GM18951 (cell line): ENCODE measurements around the gene VAMP8.
A peak's percentile ranks its signal among the peaks of the same experiment; 100 is the strongest.

Experiments used
- POLR2A ChIP-seq: IDR thresholded peaks from 4 replicates; pipeline ENCODE4 v1.6.1; 2011; ENCODE audit warnings: mild to moderate bottlenecking; ENCODE audit not compliant: insufficient read length, insufficient read depth; ENCODE audit errors: extremely low read depth
- in situ Hi-C: fragments of 300-500 bp; cut with MboI; formaldehyde crosslinking; loops from one replicate; pipeline ENCODE4 v1.12.0; 2022; ENCODE audit warnings: low sequenced_read_pairs, mixed read lengths, inconsistent platforms; ENCODE audit not compliant: unreplicated experiment

Gene VAMP8

DNA sequence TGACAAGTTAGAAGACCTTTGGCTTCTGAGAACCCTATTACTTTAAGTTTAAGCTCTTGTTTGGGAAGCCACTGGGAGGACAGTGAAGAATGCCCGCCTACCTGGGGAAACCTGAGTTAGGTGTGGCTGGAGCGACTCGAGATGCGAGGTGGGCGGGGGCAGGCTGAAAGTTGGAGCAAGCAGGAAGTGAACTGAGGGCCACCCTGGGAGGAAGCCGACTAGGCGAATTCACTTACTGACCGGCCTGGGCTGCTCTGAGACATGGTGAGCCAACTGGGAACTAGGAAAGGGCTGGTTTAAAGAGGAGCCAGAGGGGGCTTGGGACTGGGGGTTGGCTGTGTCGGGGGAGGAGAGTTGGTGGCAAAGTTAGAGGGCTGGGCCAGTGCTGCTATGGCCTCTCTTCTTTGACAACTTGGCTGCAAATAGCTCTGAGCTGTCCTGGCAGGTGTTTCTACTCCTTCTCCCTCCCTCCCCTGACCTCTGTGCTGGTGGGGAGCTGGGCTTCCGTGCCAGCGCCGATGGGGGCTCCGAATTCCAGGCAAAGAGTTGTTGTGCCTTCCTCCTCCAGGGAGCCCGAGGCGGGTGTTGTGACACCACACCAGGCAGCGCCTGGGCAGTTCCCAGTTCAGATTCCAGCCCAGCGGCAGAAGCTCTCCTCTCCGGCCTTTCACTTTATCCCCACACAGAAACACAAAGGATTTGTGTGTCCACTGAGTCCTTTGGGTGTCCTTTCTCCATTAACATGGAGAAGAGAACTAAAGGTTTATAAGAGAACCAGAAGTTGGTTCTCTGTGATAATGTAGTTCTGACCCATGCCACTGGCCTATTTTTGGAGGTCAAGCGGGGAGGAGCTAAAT lies at the start of gene VAMP8:
Gene VAMP8 (plus strand): TSS at position 201 of the 857 bp plus-strand sequence. CDS start 61 bp downstream, at position 262.
- TF ChIP-seq POLR2A, result peak; percentile 65
- in situ Hi-C loops, result no loop called here

DNA sequence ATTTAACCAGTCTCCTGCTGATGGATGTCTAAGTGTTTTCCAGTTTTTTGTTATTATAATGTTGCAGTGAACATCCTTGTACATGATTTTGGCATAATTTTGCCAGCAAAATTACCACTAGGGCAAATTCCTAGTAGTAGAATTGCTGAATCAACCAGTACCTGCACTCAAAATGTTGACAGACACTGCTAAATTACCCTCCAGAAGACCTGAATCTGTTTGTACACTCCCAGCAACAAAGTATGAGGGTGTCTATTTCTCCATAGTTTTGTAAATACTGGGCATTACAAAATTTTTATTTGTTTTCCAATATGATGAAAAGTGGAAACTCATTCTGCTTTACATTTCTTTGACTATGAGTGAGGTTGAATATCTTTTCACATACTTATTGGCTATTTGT lies 49.6 kb upstream of the VAMP8 start:
- in situ Hi-C loops, result no loop called here

DNA sequence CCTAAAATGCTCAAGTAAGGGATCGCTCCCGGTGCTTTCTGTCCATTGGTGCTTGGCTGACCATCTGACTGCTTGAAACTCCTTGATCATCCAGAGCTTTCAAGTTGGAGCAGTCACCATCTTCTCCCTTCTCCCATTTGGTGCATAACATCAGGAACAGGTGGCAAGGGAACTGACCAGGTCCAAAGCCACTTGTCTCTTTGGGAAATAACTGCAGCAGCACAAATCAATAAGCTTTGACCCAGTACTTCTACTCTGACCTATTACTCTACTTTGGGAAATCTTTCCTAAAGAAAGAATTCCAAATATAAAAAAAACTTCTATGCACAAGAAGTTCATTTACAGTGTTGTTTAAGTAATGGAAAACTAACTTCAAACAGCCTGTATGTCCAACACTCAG lies 49.0 kb upstream of the VAMP8 start:
- in situ Hi-C loops, result no loop called here
- TF ChIP-seq POLR2A, result no peak

More for the DNA sequence above, 49.6 kb upstream of the VAMP8 start:
- no peak for TF ChIP-seq POLR2A

DNA sequence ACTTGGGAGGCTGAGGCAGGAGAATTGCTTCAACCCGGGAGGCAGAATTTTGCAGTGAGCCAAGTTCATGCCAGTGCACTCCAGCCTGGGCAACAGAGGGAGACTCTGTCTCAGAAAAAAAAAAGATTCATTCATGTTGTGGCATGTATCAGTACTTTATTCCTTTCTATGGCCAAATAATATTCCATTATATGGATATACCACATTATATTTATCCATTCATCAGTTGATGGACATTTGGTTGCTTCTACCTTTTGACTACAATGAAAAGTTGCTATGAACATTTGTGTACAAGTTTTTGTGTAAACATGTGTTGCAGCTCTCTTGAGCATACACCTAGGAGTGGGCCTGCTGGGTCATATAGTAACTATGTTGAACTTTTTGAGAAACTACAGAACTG lies 47.6 kb upstream of the VAMP8 start:
- in situ Hi-C loops, result no loop called here
- no peak for TF ChIP-seq POLR2A

DNA sequence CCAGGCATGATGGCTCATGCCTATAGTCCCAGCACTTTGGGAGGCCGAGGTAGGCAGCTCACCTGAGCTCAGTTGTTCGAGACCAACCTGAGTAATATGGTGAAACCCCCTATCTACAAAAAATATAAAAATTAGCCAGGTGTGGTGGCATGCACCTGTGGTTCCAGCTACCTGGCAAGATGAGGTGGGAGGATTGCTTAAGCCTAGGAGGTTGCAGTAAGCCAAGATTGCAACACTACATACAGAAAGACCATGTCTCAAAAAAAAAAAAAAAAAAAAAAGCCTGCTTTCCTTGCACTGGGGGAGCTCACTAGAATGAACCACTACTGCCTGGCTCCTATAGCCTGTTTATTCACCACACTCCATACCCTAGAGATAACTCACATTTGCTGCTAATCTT lies 45.8 kb upstream of the VAMP8 start:
- in situ Hi-C loops, result no loop called here

DNA sequence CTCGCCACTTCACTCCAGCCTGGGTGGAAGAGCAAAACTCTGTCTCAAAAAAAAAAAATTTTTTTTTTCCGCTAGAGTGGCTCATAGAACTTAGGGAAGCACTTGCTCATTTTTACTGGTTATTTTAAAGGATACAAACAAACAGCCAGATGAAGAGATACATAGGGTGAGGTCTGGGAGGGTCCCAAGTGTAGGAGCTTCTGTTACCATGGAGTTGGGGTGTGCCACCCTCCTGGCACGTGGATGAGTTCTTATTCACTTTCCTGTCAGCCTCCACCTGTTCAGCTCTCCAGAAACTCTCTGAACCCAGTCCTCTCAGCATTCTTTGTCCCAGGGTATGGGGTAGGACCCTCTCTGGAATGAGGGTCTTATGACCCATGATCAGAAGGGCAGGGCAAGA lies 43.3 kb upstream of the VAMP8 start:
- in situ Hi-C loops, result no loop called here
- TF ChIP-seq POLR2A, result no peak

More for the DNA sequence above, 45.8 kb upstream of the VAMP8 start:
- TF ChIP-seq POLR2A, result no peak

DNA sequence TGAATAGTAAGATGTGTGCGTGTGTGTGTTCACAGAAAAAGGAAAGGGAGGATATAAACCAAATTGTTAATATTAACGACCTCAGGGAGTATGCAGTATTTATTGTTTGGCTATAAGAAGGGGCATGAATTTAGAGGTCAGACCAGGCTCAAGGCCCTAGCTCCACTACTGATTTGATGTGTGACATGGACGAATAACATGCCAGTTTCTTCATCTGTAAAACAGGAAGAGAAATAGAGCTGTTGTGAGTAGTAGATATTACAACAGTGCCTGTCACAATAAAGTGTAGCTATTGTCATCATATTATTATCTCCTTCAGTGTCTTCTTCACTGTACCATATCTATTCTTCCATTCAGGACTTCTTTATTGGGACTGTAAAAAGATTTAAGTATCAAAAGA lies 42.5 kb upstream of the VAMP8 start:
- in situ Hi-C loops, result no loop called here

DNA sequence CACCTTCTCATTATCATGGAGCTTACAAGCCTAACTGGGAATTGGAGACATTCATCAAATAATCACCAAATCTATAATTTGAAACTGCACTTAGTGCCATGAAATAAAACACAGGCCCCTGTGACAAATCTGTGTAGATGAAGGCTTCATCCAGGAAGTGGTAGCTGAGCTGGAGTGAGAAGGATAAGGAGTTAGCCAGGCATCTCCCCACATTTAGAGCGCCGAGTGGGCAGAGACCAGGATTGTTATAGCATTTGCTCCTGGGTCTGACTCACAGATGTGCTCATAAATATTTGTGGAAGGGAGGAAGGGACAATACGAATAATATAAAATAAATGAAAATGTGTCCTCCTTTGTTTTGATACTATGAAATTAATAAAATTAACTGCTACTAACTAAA lies 40.9 kb upstream of the VAMP8 start:
- in situ Hi-C loops, result no loop called here

More for the DNA sequence above, 42.5 kb upstream of the VAMP8 start:
- no peak for TF ChIP-seq POLR2A

DNA sequence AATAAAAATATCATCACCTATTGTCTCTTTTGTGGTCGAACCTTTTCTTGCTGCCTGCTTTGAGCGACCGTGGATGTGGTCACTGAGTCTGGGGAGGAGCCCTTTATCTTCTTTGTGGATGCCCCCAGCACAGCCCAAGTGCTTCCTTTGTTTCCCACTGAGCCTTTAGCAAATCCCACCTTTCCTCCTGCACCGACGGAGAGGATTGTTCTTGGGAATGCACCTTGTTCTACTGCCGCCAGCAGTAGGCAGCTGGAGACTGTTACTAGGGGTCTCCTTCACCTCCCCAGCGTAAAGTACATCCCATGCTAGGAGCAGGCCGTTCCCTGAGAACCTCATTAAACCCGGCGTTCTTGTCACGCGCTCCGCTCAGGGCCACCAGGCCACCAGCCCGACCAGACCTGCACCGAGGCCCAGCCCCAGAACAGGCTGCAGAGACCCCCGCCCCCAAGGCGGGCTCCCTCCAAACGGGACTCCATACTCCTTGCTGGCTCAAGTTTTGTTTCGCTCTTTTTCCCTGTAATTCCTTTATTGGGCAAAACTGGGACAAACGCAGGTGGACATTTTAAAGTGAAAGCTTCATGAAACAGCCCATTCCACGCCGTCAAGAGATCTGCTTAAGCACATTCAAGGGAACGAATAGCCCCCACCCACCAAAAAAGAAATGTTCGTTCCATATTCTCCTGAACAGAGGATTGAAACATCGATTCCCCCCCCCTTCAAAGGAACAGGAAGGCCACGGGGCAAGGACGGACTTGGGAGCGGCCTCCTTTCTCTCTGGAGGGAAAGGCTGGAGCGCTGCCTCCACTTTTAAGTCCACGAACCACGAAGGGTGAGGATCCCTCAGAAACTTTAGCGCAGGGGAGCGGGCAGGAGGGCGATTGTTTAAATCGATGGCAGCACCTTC lies 39.5 kb upstream of the VAMP8 start:
- in situ Hi-C loops, result no loop called here
- peak; percentile 38 for TF ChIP-seq POLR2A

More for the DNA sequence above, 40.9 kb upstream of the VAMP8 start:
- TF ChIP-seq POLR2A, result no peak

DNA sequence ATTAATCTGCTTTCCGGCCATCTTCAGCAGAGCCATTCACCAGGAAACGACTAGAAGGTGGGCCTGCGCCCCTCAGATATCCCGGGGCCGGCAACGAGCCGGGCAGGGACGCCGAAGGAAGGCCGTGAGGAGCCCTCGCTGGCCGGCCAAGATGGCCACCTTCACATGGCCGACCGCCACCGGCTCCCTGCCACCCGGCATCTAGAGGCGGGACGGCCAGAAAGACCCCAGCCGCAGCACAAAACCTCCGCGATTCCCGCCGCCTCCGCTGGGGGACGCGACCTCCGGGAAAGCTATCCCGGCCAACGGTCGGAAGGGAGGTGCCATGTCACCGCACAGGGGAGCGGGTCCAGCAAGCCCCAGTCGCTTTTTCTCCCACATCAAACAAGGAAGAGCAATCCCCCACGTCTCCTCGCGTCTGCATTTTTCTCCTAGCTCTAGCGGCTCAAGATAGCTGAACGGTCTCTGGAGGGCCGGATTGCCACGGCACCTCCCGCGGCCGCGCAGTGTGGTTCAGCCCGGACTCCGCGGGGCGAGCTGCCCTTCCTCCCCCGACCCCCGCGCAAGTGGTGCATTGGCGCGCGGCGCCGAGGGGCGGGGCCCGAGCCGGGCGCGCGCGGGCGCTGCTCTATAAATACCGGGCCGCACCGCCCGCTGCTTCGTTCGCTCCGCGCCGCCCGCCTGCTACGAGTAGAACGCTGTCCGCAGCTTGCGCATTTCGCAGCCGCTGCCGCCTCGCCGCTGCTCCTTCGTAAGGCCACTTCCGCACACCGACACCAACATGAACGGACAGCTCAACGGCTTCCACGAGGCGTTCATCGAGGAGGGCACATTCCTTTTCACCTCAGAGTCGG lies 38.7 kb upstream of the VAMP8 start, which contains the start of gene MAT2A:
Gene MAT2A (plus strand): TSS at position 662 of the 854 bp plus-strand sequence. CDS start 120 bp downstream, at position 782.
- in situ Hi-C loops, result no loop called here
- peak; percentile 100 for TF ChIP-seq POLR2A

DNA sequence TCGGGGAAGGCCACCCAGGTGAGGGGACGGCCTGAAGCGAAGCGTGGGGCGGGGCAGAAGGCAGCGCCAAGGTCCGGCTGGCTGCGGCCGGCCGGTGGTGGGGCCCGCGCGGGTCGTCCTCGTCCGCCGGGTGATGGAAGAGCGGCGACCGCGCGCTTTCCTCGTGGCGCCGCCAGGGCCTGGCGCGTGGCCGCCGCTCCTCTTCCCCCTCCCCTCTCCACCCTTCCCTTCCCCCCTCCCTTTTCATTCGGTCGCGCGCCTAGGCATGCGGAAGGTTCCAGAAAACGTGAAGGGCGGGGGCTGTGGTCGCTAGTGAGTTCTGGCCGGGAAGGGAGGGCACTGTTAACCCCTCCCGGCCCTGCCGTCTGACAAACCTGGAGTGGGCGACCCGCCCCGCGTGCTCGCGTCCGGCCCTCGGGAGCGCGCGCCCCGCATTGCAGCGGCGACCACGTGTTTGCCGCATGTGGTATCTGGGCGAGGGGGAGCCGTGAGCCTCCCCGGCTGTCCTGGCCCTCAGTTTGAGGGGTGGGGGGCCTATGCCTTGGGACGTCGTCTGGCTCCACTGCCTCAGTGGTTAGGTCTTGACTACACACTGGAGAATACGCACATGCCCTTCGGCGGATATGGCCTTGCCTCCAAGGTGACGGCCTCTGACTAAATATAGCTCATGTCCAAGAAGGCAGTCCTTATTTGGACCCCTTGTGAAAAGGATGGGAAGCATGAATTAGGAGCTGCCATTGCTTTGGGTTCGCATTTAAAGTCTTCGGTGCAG lies 37.8 kb upstream of the VAMP8 start:
- no peak for TF ChIP-seq POLR2A
- in situ Hi-C loops, result no loop called here

DNA sequence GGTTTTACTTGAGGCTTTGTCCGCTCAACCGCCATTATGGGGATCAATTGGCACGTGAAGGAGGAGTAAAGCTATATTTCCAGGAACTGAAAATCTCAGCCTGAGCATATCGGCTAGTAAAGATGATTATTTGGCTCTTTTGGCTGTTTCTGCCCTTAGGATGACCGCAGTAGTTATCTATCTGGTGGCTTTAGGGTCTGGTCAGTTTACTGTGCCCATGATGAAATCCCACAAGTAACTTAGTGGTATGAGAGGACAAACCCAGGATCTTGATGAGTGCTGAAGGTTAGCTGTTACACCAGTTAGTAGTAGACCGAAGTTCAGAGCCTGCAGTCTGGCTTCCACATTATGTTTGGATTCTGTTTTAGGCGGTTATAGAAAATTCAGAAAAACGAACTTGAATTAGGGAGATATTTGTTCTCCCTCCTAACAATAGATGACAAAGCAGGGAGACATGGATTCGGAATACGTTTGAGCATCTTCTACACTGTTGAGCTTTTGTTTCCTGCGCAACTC lies 37.2 kb upstream of the VAMP8 start:
- TF ChIP-seq POLR2A, result no peak
- in situ Hi-C loops, result no loop called here
